Keratinocyte (primary cell): Measurements from ENCODE around the gene ATP2B2. TPM values are rescaled to one million over a fixed set of nuclear protein-coding genes. Genes with fewer than 3 reads are reported as not detected.

Source experiments
- DNase-seq: peaks from one replicate; pipeline ENCODE4 v3.0.0-alpha.2; 2011; ENCODE audit warnings: low read depth, missing footprints, low spot score
- FAIRE-seq: peaks from 2 replicates; lab custom pipeline; 2011; peaks lifted over from hg19 to GRCh38; lab: Jason Lieb, UNC
- H2AFZ ChIP-seq: 2 replicates; pipeline ENCODE4 v1.6.0; 2012; ENCODE audit warnings: low read length, control low read depth, inconsistent platforms; ENCODE audit not compliant: control insufficient read depth
- H3K27ac ChIP-seq: 2 replicates; pipeline ENCODE4 v1.5.1; 2011; ENCODE audit warnings: low read length; ENCODE audit not compliant: control insufficient read depth, insufficient read depth
- H3K27me3 ChIP-seq: 3 replicates; pipeline ENCODE4 v1.6.0; 2011; ENCODE audit warnings: low read length; ENCODE audit not compliant: control insufficient read depth, insufficient read depth; ENCODE audit errors: extremely low read depth
- H3K36me3 ChIP-seq, 2 experiments: 2 replicates in 1 of 2; 3 replicates in 1 of 2; pipeline ENCODE4 v1.5.1; 2011; ENCODE audit warnings: low read length in 2 of 2, mild to moderate bottlenecking in 1 of 2; ENCODE audit not compliant: control insufficient read depth in 2 of 2, insufficient read depth in 2 of 2; ENCODE audit errors: extremely low read depth in 1 of 2
- H3K4me1 ChIP-seq: 3 replicates; pipeline ENCODE4 v1.5.1; 2011; ENCODE audit warnings: low read length; ENCODE audit not compliant: control insufficient read depth, insufficient read depth; ENCODE audit errors: extremely low read depth
- H3K4me2 ChIP-seq: 3 replicates; pipeline ENCODE4 v1.6.0; 2011; ENCODE audit warnings: low read depth, low read length; ENCODE audit not compliant: control insufficient read depth, insufficient read depth; ENCODE audit errors: extremely low read depth
- H3K4me3 ChIP-seq, 3 experiments: fragments of 200-600 bp in 1 of 3; sonication (generic) in 1 of 3; 2 replicates in 2 of 3; 3 replicates in 1 of 3; pipeline ENCODE4 v1.5.1; 2011 to 2016; ENCODE audit warnings: low read length in 3 of 3, mild to moderate bottlenecking in 3 of 3, control low read depth in 2 of 3, inconsistent platforms in 1 of 3, low read depth in 1 of 3, mixed read lengths in 1 of 3, mixed run types in 1 of 3, moderate library complexity in 1 of 3; ENCODE audit not compliant: control insufficient read depth in 2 of 3, insufficient read depth in 2 of 3; ENCODE audit errors: extremely low read depth in 1 of 3
- H3K79me2 ChIP-seq: 2 replicates; pipeline ENCODE4 v1.6.0; 2012; ENCODE audit warnings: low read length; ENCODE audit not compliant: control insufficient read depth, insufficient read depth
- H3K9ac ChIP-seq: 3 replicates; pipeline ENCODE4 v1.6.0; 2011; ENCODE audit warnings: low read length; ENCODE audit not compliant: control insufficient read depth, insufficient read depth; ENCODE audit errors: extremely low read depth
- H3K9me1 ChIP-seq: 3 replicates; pipeline ENCODE4 v1.6.0; 2011; ENCODE audit warnings: low read length; ENCODE audit not compliant: control insufficient read depth, insufficient read depth; ENCODE audit errors: extremely low read depth
- H3K9me3 ChIP-seq: 2 replicates; pipeline ENCODE4 v1.5.1; 2012; ENCODE audit warnings: low read depth, low read length; ENCODE audit not compliant: control insufficient read depth
- H4K20me1 ChIP-seq: 3 replicates; pipeline ENCODE4 v1.6.0; 2011; ENCODE audit warnings: low read length; ENCODE audit not compliant: control insufficient read depth, insufficient read depth; ENCODE audit errors: extremely low read depth
- EZH2 ChIP-seq: IDR thresholded peaks from one replicate; pipeline ENCODE4 v1.6.1; 2012; ENCODE audit warnings: inconsistent platforms, mild to moderate bottlenecking, low read length, moderate library complexity
- dilution Hi-C: fragments of 300-500 bp; cut with MboI; formaldehyde crosslinking; loops from one replicate; pipeline ENCODE4 v1.7.0; 2020; ENCODE audit warnings: low sequenced_read_pairs; ENCODE audit not compliant: extremely low pct_ligation_motif_present
- polyA plus RNA-seq, 5 experiments: library from polyadenylated mRNA; depleted of rRNA in 3 of 5; stranded (reverse) in 3 of 5; stranded (forward) in 1 of 5; unstranded in 1 of 5; fragments of >200 nt; gene quantifications; 1 replicate in 1 of 5; 2 replicates in 3 of 5; 3 replicates in 1 of 5; pipeline versions ENCODE4 v1.2.1 to v1.2.3, GENCODE V29; 2011 to 2012; ENCODE audit warnings: missing spikeins in 2 of 5, low read depth in 1 of 5, low replicate concordance in 1 of 5
- TF ChIP-seq, protein P1 (sequence below), 3 experiments: IDR thresholded peaks in 1 of 3; conservative IDR thresholded peaks in 1 of 3; optimal IDR thresholded peaks in 1 of 3; 2 replicates in 2 of 3; 3 replicates in 1 of 3; pipeline versions ENCODE3 to v1.5.1; 2011; ENCODE audit warnings: low read length in 3 of 3, mild to moderate bottlenecking in 3 of 3, moderate library complexity in 2 of 3, control low read depth in 1 of 3, inconsistent platforms in 1 of 3; ENCODE audit not compliant: insufficient read depth in 2 of 3; ENCODE audit errors: extremely low read depth in 1 of 3

ATP2B2 gene
- polyA plus RNA-seq, 1 donor (not counting 4 experiments of a cell fraction or from before 2014, with no cell fraction given): not detected

DNA sequence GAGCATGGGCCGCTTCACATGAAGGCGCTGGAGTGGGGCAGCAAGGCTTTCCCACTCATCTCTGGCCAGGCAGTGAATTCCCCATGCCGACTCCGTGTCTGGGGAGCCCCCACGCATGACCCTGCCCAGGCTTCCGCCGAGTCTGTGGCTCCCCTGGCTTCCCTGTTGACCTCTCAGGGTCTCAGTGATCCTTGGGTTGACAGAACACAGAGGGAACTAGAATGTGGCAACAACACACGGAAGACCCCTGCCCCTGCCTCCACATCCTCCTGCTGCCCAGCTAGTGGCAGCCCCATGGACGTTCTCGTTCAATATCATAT lies 61.3 kb downstream of the ATP2B2 start:
- Histone ChIP-seq H3K4me3 (no peak overlapping the region), H3K36me3 (no peaks in the 10 kb centered on the region), H3K79me2 (no peaks in the 10 kb centered on the region), H3K9ac (no peak overlapping the region), H3K9me3 (no peaks in the 10 kb centered on the region), H3K4me2 (no peak overlapping the region), H3K27ac (no peak overlapping the region), H3K4me1 (peaks cover 4% of the 10 kb centered on the region), H3K9me1 (no peaks in the 10 kb centered on the region), H2AFZ (no peak overlapping the region), H3K27me3 (peaks cover 8% of the 10 kb centered on the region), H4K20me1 (no peaks in the 10 kb centered on the region)
- dilution Hi-C loops: no loop called here
- FAIRE-seq: no peak
- DNase-seq: no peak
- TF ChIP-seq, protein P1, sequence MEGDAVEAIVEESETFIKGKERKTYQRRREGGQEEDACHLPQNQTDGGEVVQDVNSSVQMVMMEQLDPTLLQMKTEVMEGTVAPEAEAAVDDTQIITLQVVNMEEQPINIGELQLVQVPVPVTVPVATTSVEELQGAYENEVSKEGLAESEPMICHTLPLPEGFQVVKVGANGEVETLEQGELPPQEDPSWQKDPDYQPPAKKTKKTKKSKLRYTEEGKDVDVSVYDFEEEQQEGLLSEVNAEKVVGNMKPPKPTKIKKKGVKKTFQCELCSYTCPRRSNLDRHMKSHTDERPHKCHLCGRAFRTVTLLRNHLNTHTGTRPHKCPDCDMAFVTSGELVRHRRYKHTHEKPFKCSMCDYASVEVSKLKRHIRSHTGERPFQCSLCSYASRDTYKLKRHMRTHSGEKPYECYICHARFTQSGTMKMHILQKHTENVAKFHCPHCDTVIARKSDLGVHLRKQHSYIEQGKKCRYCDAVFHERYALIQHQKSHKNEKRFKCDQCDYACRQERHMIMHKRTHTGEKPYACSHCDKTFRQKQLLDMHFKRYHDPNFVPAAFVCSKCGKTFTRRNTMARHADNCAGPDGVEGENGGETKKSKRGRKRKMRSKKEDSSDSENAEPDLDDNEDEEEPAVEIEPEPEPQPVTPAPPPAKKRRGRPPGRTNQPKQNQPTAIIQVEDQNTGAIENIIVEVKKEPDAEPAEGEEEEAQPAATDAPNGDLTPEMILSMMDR (optimal IDR thresholded peaks at IDR 0.05 in 1 of 3, IDR thresholded peaks at IDR 0.05 in 1 of 3, conservative IDR thresholded peaks at IDR 0.05 in 1 of 3; ENCODE audit: extremely low read depth in 1 of 3, insufficient read depth in 2 of 3, low read length in 3 of 3): no peak
- no peak for TF ChIP-seq EZH2

GRCh38 chr3:10443272-10444109 lies 61.9 kb downstream of the ATP2B2 start:
- DNase-seq (no peak), FAIRE-seq (no peak)
- Histone ChIP-seq H3K4me3 (no peak overlapping the region), H3K27me3 (peaks cover 8% of the 10 kb centered on the region), H3K9me3 (no peaks in the 10 kb centered on the region), H2AFZ (no peak overlapping the region), H3K27ac (no peak overlapping the region), H3K4me2 (no peak overlapping the region), H3K4me1 (peaks cover 4% of the 10 kb centered on the region), H3K9me1 (no peaks in the 10 kb centered on the region), H3K36me3 (no peaks in the 10 kb centered on the region), H4K20me1 (no peaks in the 10 kb centered on the region), H3K9ac (no peak overlapping the region), H3K79me2 (no peaks in the 10 kb centered on the region)
- no peak for TF ChIP-seq EZH2
- TF ChIP-seq, protein P1 (optimal IDR thresholded peaks at IDR 0.05 in 1 of 3, IDR thresholded peaks at IDR 0.05 in 1 of 3, conservative IDR thresholded peaks at IDR 0.05 in 1 of 3; ENCODE audit: extremely low read depth in 1 of 3, insufficient read depth in 2 of 3, low read length in 3 of 3): no peak
- dilution Hi-C loops: no loop called here
